DND-41 (cell line): ENCODE measurements around the gene ARHGDIB.

ENCODE experiments used
- CTCF ChIP-seq: IDR thresholded peaks from 2 replicates; pipeline ENCODE4 v1.5.1; 2012; ENCODE audit warnings: borderline replicate concordance, low read length, moderate library complexity, mild to moderate bottlenecking; ENCODE audit not compliant: poor library complexity, severe bottlenecking; ENCODE audit errors: extremely low read depth
- EZH2 ChIP-seq: IDR thresholded peaks from 3 replicates; pipeline ENCODE4 v1.6.1; 2012; ENCODE audit warnings: borderline replicate concordance, low read depth, mild to moderate bottlenecking, moderate library complexity, low read length, inconsistent platforms; ENCODE audit not compliant: severe bottlenecking

GRCh38 chr12:14951851-14952250 lies 9.6 kb downstream of the ARHGDIB start:
- TF ChIP-seq CTCF, result no peak
- no peak for TF ChIP-seq EZH2
